IMR-90 (cell line): ENCODE data around the gene CIC. TPM values are rescaled to one million over a fixed set of nuclear protein-coding genes. Genes with fewer than 3 reads are reported as not detected.

Experiments
- ATAC-seq: fragments of 200-7000 bp; cut with Tn5 transposase; 2 replicates; pipeline ENCODE4 v1.9.1; 2020; ENCODE audit warnings: low read depth, mild to moderate bottlenecking, moderate library complexity
- BruUV-seq: library from RNA; stranded (reverse); fragments of 400-500 nt; replicated peaks from 2 replicates; lab custom pipeline; 2021; lab: Mats Ljungman, UMichigan
- CTCF ChIA-PET: fragments of 300-600 bp; formaldehyde crosslinking; extraction: SDS; loops from one replicate; lab custom pipeline; 2021; ENCODE audit warnings: antibody characterized with exemption; lab: Yijun Ruan, JAX
- POLR2A ChIA-PET: fragments of 300-600 bp; sonication (Branson Sonifier 250); formaldehyde crosslinking; loops from one replicate; lab custom pipeline; 2022; ENCODE audit warnings: antibody characterized with exemption; ENCODE audit not compliant: unreplicated experiment; lab: Charles Lee
- DNase-seq: peaks from one replicate; pipeline ENCODE4 v3.0.0; 2013
- H2AFZ ChIP-seq: replicated peaks from 2 replicates; pipeline ENCODE3; 2013; ENCODE audit warnings: low read length, mild to moderate bottlenecking; ENCODE audit not compliant: poor library complexity
- H2AK5ac ChIP-seq: 2 replicates; pipeline ENCODE4 v1.6.1; 2013; ENCODE audit warnings: low read depth, low read length, inconsistent platforms
- H2AK9ac ChIP-seq: replicated peaks from 2 replicates; pipeline ENCODE3; 2013; ENCODE audit warnings: mild to moderate bottlenecking, low read depth, low read length, moderate library complexity; ENCODE audit not compliant: poor library complexity
- H2BK120ac ChIP-seq: 2 replicates; pipeline ENCODE4 v1.6.1; 2013; ENCODE audit warnings: low read depth, low read length, inconsistent platforms
- H2BK15ac ChIP-seq: 3 replicates; pipeline ENCODE4 v1.6.1; 2013; ENCODE audit warnings: low read depth, low read length, inconsistent platforms
- H2BK20ac ChIP-seq: 2 replicates; pipeline ENCODE4 v1.6.1; 2013; ENCODE audit warnings: low read depth, mild to moderate bottlenecking, inconsistent platforms, low read length, moderate library complexity
- H2BK5ac ChIP-seq: 2 replicates; pipeline ENCODE4 v1.6.1; 2013; ENCODE audit warnings: mild to moderate bottlenecking, low read depth, low read length, inconsistent platforms; ENCODE audit not compliant: poor library complexity, severe bottlenecking
- H3K14ac ChIP-seq: replicated peaks from 2 replicates; pipeline ENCODE4 v1.6.1; 2013; ENCODE audit warnings: low read depth, low read length, inconsistent platforms
- H3K18ac ChIP-seq: 2 replicates; pipeline ENCODE4 v1.6.1; 2013; ENCODE audit warnings: low read depth, low read length, control low read depth
- H3K23ac ChIP-seq: 2 replicates; pipeline ENCODE4 v1.6.1; 2013; ENCODE audit warnings: low read depth, low read length, inconsistent platforms
- H3K27ac ChIP-seq: 2 replicates; pipeline ENCODE4 v1.5.1; 2013; ENCODE audit warnings: mild to moderate bottlenecking, control low read depth, low read length; ENCODE audit not compliant: insufficient read depth
- H3K27me3 ChIP-seq: 2 replicates; pipeline ENCODE4 v1.6.1; 2013; ENCODE audit warnings: low read length; ENCODE audit not compliant: control insufficient read depth, insufficient read depth
- H3K36me3 ChIP-seq: 2 replicates; pipeline ENCODE4 v1.6.1; 2013; ENCODE audit warnings: low read length, mixed read lengths; ENCODE audit not compliant: control insufficient read depth, insufficient read depth
- H3K4ac ChIP-seq: 2 replicates; pipeline ENCODE4 v1.6.1; 2013; ENCODE audit warnings: low read depth, low read length, inconsistent platforms
- H3K4me1 ChIP-seq: 2 replicates; pipeline ENCODE4 v1.6.1; 2013; ENCODE audit warnings: low read length, mixed read lengths; ENCODE audit not compliant: control insufficient read depth, insufficient read depth
- H3K4me2 ChIP-seq: 2 replicates; pipeline ENCODE4 v1.6.1; 2013; ENCODE audit warnings: low read depth, mild to moderate bottlenecking, control low read depth, low read length, moderate library complexity
- H3K4me3 ChIP-seq: 2 replicates; pipeline ENCODE4 v1.5.1; 2013; ENCODE audit warnings: low read depth, mild to moderate bottlenecking, control low read depth, low read length, moderate library complexity; ENCODE audit not compliant: insufficient read depth
- H3K56ac ChIP-seq: 2 replicates; pipeline ENCODE4 v1.6.1; 2013; ENCODE audit warnings: low read length, inconsistent platforms; ENCODE audit not compliant: insufficient read depth; ENCODE audit errors: extremely low read depth
- H3K79me1 ChIP-seq, 2 experiments: 2 replicates each; pipeline ENCODE4 v1.6.1; 2013; ENCODE audit warnings: low read length in 2 of 2, inconsistent platforms in 1 of 2, low read depth in 1 of 2
- H3K9ac ChIP-seq: 2 replicates; pipeline ENCODE4 v1.6.1; 2013; ENCODE audit warnings: low read depth, low read length, control low read depth
- H3K9me1 ChIP-seq: 2 replicates; pipeline ENCODE4 v1.6.1; 2013; ENCODE audit warnings: low read length, inconsistent platforms; ENCODE audit not compliant: insufficient read depth
- H3K9me3 ChIP-seq: 2 replicates; pipeline ENCODE4 v1.6.1; 2013; ENCODE audit warnings: low read length; ENCODE audit not compliant: control insufficient read depth, insufficient read depth
- H4K20me1 ChIP-seq: 2 replicates; pipeline ENCODE4 v1.6.1; 2013; ENCODE audit warnings: low read length, inconsistent platforms; ENCODE audit not compliant: insufficient read depth
- H4K5ac ChIP-seq: 2 replicates; pipeline ENCODE4 v1.6.1; 2013; ENCODE audit warnings: mild to moderate bottlenecking, low read depth, low read length, control low read depth
- H4K8ac ChIP-seq, 2 experiments: 2 replicates each; pipeline ENCODE4 v1.6.1; 2013; ENCODE audit warnings: low read depth in 2 of 2, low read length in 2 of 2, control low read depth in 1 of 2, inconsistent platforms in 1 of 2
- H4K91ac ChIP-seq: 2 replicates; pipeline ENCODE4 v1.6.1; 2013; ENCODE audit warnings: low read depth, low read length, inconsistent platforms; ENCODE audit not compliant: insufficient read depth
- BHLHE40 ChIP-seq: fragments of 150-350 bp; IDR thresholded peaks from 2 replicates; pipeline ENCODE4 v1.6.1; 2016; ENCODE audit warnings: mild to moderate bottlenecking, low read depth, low read length
- CEBPB ChIP-seq: IDR thresholded peaks from 2 replicates; pipeline ENCODE4 v1.6.1; 2012; ENCODE audit warnings: low read depth, low read length, improper control_type of control experiment
- CTCF ChIP-seq: conservative IDR thresholded peaks from 2 replicates; pipeline ENCODE4 v1.5.1; 2012; ENCODE audit warnings: mild to moderate bottlenecking, low read depth, low read length, improper control_type of control experiment
- FOS ChIP-seq: fragments of 150-350 bp; IDR thresholded peaks from 2 replicates; pipeline ENCODE4 v1.6.1; 2016; ENCODE audit warnings: low read depth, low read length
- MAFK ChIP-seq: IDR thresholded peaks from 2 replicates; pipeline ENCODE4 v1.6.1; 2012; ENCODE audit warnings: low read depth, low read length, improper control_type of control experiment
- MAZ ChIP-seq: IDR thresholded peaks from 2 replicates; pipeline ENCODE4 v1.6.1; 2012; ENCODE audit warnings: low read depth, mild to moderate bottlenecking, low read length, improper control_type of control experiment, moderate library complexity, borderline replicate concordance
- MXI1 ChIP-seq: IDR thresholded peaks from 2 replicates; pipeline ENCODE4 v1.6.1; 2012; ENCODE audit warnings: low read depth, mild to moderate bottlenecking, low read length, moderate library complexity, borderline replicate concordance
- POLR2A ChIP-seq: IDR thresholded peaks from 2 replicates; pipeline ENCODE4 v1.6.1; 2012; ENCODE audit warnings: mild to moderate bottlenecking, low read depth, low read length
- RAD21 ChIP-seq: IDR thresholded peaks from 2 replicates; pipeline ENCODE4 v1.6.1; 2012; ENCODE audit warnings: low read length, improper control_type of control experiment
- RCOR1 ChIP-seq: IDR thresholded peaks from 2 replicates; pipeline ENCODE4 v1.6.1; 2012; ENCODE audit warnings: mild to moderate bottlenecking, low read length, improper control_type of control experiment; ENCODE audit not compliant: insufficient replicate concordance
- RFX5 ChIP-seq: IDR thresholded peaks from 2 replicates; pipeline ENCODE4 v1.8.0; 2012; ENCODE audit warnings: low read depth, mild to moderate bottlenecking, low read length, moderate library complexity
- WGBS, 2 experiments: methylation state at CpG; one replicate each; pipeline versions ENCODE4 v1.1.5 to v1.1.7; 2013; ENCODE audit warnings: missing lambda C conversion rate in 2 of 2; ENCODE audit not compliant: insufficient read length in 1 of 2; ENCODE audit errors: extremely low coverage in 2 of 2; 5-methylcytosine and 5-hydroxymethylcytosine counted together
- dilution Hi-C: fragments of 300-500 bp; cut with HindIII; formaldehyde crosslinking; loops from one replicate; pipeline ENCODE4 v1.14.3; 2018; ENCODE audit warnings: low sequenced_read_pairs; ENCODE audit not compliant: unreplicated experiment
- in situ Hi-C: fragments of 300-500 bp; cut with MboI; formaldehyde crosslinking; loops from 3 replicates; pipeline ENCODE4 v1.14.3; 2019; ENCODE audit warnings: low sequenced_read_pairs, inconsistent platforms, mixed read lengths
- intact Hi-C: fragments of 100-400 bp; cut with micrococcal nuclease; formaldehyde crosslinking; loops from 2 replicates; pipeline ENCODE4 v1.10.0; 2022
- polyA plus RNA-seq, 3 experiments: library from polyadenylated mRNA; depleted of rRNA; stranded (reverse); fragments of >200 nt; gene quantifications; 2 replicates each; pipeline ENCODE4 v1.2.3, GENCODE V29; 2012; ENCODE audit warnings: low replicate concordance in 1 of 3
- total RNA-seq: library from RNA; depleted of rRNA; stranded (reverse); fragments of >200 nt; gene quantifications from 2 replicates; pipeline ENCODE4 v1.2.3, GENCODE V29; 2012
- TF ChIP-seq, protein P1 (sequence below): fragments of 150-350 bp; IDR thresholded peaks from 2 replicates; pipeline ENCODE4 v1.6.1; 2017; ENCODE audit warnings: mild to moderate bottlenecking, antibody characterized with exemption, low read length, low read depth

Gene CIC
- total and polyA plus RNA-seq, 2 of the 4 experiments (the other 2 are of a cell fraction) = 1.8 to 23.2 TPM

GRCh38 chr19:42268142-42268703 lies 829 bp upstream of the CIC start:
- no TSS peak for BruUV-seq
- Histone ChIP-seq H2BK5ac (peak overlapping the region; percentile 95), H3K56ac (peak overlapping the region; percentile 99), H2AK9ac (peak overlapping the region; percentile 79), H4K5ac (peak overlapping the region; percentile 55), H3K4me2 (peak overlapping the region; percentile 76), H3K4me3 (peak overlapping the region; percentile 55), H4K20me1 (no peaks in the 10 kb centered on the region), H3K23ac (peak overlapping the region; percentile 97), H3K9ac (peak overlapping the region; percentile 86), H2AK5ac (peak overlapping the region; percentile 56; the same call in 1 of the 2 replicates), H3K36me3 (peaks cover 2% of the 10 kb centered on the region; the same call in 1 of the 2 replicates), H2BK20ac (peak overlapping the region; percentile 92), H3K4me1 (peaks cover 10% of the 10 kb centered on the region), H3K9me1 (peaks cover 4% of the 10 kb centered on the region), H2BK15ac (peak overlapping the region; percentile 84; the same call in 1 of the 3 replicates), H2BK120ac (peak overlapping the region; percentile 98), H3K79me1 (peaks cover 15 to 29% of the 10 kb centered on the region in 2 experiments), H3K27ac (peak overlapping the region; percentile 90), H2AFZ (peak overlapping the region; percentile 99), H3K4ac (peak overlapping the region; percentile 97), H4K91ac (peak overlapping the region; percentile 98), H3K27me3 (no peaks in the 10 kb centered on the region), H3K14ac (peak overlapping the region; percentile 98), H3K9me3 (no peaks in the 10 kb centered on the region), H3K18ac (peak overlapping the region; percentile 85), H4K8ac (peak overlapping the region; percentile 21 to 98; a peak in 3 of 4 replicates)
- in situ Hi-C loops (no loop called here), intact Hi-C loops (no loop called here), dilution Hi-C loops (no loop called here)
- TF ChIP-seq CTCF (0 out of 2 replicates have a peak, but pooled peaks have one; percentile 3), FOS (peak; percentile 30; the same call in 1 of the 2 replicates), RAD21 (no peak), POLR2A (peak; percentile 79), MAZ (peak; percentile 77; the same call in 1 of the 2 replicates), BHLHE40 (peak; percentile 55), MAFK (no peak), RCOR1 (no peak), RFX5 (peak; percentile 68), MXI1 (peak; percentile 59; the same call in 1 of the 2 replicates), CEBPB (peak; percentile 45; the same call in 1 of the 2 replicates)
- TF ChIP-seq, protein P1, sequence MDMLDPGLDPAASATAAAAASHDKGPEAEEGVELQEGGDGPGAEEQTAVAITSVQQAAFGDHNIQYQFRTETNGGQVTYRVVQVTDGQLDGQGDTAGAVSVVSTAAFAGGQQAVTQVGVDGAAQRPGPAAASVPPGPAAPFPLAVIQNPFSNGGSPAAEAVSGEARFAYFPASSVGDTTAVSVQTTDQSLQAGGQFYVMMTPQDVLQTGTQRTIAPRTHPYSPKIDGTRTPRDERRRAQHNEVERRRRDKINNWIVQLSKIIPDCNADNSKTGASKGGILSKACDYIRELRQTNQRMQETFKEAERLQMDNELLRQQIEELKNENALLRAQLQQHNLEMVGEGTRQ = peak; percentile 83
- peak; percentile 99 for DNase-seq
- CTCF ChIA-PET = no interaction called here
- POLR2A ChIA-PET = no interaction called here
- WGBS, 2 experiments = 0% methylated on average over 15 of the region's 46 CpGs; no CpG with 5 or more reads in 1 of the 2 experiments
- peak; percentile 82 for ATAC-seq
